SKM-1 treated with dmso at 0.1 percent for 144 hours (cell line): ENCODE data around the gene MAPK7.
"Not testable (repeated sequence)": the region's sequence is repeated elsewhere in the genome, so short reads cannot be mapped to it uniquely, and the experiment has no call there.

Source experiments
- DNase-seq: peaks from one replicate; lab custom pipeline; 2025; ENCODE audit not compliant: unreplicated experiment; lab: John Stamatoyannopoulos, UW

MAPK7 gene

DNA sequence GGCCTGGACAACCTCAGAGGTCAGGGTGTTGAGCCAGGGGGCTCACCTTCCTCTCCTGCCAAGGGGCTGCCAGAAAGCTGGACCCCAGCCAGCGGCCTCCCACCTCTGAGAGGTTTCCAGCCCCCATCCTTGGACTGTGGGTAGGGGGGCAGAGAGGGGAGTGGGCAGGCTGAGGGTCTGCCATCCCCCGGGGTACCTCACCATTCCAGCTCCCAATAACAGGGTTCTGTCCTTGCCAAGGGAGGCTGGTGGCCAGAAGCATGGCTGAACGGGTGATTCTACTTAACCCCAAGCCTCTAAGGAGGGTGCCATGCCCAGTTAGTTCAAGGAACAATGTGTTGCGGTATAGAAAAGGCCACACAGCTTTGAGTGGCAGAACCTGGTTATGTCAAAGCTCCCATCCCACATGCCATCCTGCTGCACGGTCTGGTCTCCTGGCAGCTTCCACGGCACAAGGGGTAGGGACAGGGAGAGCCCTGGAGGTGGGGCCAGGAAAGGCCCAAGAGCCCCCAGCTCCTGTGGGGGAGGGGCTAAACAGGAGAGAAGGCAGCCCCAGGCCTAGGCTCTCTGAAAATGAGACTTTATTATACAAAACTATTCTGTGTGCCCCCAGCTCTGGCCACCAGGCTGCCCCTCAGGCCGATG, 35.6 kb upstream of the MAPK7 start:
- no peak for DNase-seq

DNA sequence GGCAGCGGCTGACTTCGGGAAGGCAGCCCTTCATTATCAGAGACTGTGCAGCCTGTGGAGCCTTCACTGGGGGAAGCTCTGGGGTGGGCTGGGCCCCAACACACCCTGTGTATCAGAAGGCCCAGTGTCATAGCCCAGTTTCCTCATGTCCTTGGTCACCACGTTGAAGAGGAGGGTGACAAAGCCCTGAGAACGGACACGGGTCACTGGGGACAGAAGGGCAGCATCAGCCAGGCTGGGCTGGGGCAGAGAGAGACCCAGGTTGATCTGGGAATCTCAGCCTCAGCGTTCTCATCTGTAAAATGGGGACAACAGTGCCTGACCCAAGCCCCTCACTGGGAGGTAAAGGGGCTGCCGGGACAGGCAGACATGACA, 35.1 kb upstream of the MAPK7 start:
- no peak for DNase-seq

DNA sequence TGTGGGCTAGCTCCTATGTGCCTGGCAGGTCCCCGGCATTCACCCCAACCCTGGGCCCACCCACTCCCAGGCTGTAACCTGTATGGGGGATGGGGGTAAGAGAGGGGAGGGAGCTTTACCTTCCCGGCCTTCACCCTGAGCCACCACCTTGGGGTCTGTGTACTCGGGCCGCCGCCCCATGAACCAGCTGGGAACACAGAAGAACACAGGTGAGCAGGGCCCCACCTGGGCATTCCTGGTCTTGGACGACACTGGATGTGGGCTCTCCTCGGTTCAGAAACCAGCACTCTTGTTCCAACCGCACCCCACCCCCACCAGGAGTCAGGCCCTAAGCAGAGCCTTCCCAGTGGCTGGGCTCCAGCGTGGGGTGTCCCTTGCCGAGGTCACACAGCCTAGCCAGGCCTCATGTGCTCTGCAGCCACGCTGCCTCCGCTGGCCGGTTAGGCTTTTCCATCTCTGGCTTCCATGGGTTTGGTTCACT, 34.6 kb upstream of the MAPK7 start:
- DNase-seq: no peak

DNA sequence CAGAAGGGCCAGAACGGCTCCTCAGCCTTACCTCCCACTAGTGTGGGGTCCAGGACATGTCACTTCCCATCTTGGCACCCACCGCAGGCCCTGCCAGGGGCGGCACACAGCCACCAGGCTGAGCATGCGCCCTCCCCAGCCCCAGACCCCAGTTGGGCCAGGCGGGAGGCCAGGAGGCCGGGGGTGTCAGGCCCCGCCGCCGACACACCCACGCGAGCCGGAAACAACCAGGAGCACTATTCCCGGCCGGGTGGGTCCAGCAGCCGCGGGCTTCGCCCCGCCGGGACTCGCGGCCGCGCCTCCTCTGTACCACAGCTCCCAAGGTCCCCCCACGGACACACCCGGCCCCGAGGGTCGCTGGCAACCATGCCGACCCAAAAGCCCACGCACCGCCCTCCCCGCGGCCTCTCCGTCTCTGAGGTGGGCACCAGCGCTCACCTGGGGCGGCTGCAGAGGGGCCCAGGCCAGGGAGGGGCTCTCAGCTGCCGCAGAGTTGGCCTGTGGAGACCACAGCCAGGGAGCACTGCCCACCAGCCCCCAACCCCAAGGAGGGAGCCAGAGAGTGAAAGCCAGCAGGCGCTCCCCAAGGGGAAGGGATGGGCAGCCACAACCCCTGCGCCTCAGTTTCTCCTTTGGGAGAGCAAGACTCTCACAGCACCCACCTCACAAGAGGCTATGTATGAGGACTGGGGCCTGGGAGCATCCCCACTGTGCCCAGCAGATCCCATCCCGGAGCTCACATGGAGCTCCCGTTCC, 33.8 kb upstream of the MAPK7 start:
- DNase-seq: no peak

DNA sequence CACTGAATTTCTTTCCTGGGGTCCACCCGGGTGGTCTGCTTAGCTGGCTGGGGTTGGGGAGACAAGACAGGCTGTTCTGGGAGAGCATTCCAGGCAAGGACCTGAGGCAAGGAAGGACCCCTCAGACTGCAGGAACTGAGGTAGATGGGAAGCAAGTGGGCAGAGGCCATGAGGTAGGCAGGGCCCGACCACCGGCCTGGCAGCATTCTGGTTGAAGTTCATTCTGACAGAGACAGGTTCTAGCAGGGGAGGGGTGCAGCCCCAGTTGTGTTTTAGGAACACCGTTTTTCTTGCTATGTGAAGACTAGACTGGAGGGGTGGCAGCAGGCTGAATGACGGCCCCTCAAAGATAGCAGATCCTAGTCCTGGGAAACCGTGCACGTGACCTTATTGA, 33.2 kb upstream of the MAPK7 start:
- no peak for DNase-seq

DNA sequence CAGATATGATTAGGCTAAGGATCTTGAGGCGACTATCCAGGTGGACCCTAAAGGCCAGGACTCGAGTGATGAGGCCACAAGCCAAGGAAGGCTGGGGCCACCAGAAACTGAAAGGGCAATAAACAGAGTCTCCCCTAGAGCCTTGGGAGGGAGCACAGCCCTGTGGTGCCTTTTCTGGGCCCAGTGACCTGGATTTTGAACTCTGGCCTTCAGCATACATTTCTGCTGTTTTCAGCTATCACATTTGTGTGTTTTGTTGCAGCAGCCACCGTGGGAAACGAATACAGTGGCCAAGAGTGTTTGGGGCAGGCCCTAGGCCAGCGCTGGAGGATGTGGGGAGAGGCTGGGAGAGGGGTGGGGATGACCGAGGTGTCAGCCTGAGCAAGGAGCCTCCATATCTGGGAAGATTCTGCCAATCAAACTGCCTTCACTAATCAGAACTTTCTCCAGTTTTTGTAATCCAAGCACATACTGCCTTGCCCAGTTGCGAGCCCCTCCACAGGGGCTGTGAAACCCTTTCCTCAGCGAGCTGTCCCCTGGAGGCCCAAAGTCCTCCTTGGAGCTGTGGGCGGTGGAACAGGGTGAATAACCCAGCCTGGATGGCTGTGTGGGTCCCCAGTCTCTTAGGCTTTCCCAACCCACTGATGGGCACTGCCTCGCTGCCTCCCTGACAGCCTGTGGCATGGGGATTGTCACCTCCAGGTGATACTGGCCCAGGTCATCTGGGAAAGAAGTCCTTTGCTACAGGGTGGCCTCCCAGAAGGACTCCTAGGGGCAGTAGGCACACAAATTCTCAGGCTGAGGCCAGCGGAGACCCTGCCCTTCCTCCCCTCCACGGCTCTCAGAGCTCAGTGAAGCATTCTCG, 32.6 kb upstream of the MAPK7 start:
- DNase-seq: no peak

DNA sequence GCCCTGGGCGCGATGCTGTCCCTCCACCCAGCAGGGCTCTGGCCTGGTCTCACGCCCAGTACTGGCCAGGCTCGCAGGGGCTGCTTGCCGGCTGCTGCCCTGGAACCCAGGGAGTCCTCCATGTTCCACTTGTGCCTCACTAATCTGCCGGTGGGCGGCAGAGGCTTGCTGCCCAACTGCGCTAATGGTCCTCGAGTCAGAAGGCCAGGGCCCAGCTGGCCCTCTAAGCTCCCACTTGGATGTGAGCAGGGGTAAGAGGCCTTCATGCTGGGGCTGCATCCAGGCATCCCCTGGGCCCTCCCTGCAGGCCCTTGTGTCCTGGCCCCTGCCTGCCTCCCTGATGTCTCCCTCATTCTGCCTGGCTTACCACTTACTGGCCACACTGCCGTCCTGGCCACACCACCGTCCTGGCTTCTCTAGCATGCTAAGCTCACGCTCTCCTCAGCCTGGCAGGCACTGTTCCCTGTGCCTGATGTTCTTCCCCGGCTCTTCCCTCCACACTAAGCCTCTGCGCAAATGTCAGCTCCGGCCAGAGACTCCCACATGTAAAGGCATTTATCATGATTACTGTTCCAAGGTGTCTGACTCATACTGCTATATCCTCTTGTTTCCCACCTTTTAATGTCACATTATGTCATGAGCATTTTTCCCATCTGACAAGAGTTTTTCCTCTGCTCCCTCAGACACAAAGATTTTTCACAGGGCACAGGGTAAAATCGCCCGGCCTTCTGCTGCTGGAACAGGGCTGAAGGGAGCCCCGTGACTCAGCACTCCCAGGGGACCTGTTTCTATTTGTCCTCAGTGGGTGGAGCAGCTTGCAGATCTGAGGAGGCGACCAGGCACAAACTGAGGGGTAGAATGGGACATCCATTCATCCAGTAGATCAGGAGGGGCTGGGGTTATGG, 31.7 kb upstream of the MAPK7 start:
- DNase-seq: no peak

DNA sequence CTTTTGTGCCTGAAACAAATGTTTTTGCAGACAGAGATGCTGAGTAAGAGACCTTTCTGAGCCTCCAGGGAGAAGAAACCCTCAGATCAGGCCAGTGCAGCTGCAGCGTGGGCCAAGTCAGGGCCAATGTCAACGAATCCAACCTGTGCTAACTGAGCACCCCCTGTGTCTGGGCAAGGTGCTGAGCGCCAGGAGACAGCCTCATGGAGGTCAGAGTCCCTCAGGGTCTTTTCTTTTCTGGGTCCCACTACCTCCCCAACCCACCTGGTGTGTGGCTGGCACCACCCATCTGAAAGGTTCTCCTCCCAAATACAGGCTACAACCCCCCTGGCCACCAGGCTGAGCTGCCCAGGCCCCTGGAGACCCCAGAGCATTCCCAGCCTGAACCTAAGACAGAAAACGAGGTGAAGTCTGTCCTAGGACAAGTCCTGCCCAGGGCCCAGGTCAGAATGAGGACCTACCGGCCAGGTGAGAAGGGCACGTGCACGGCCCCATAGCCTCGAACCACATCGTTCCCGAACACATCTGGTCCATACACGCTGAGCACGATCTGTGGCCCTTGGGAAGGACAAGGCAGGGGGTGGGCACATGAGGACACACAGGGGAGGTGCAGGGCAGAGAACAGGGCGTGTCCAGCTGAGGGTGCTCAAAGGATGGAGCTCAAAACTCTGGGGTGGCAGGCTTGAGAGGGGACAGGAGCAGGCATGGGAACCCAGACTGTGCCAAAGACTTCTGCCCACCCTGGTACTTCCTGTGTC, 30.8 kb upstream of the MAPK7 start:
- DNase-seq: no peak

DNA sequence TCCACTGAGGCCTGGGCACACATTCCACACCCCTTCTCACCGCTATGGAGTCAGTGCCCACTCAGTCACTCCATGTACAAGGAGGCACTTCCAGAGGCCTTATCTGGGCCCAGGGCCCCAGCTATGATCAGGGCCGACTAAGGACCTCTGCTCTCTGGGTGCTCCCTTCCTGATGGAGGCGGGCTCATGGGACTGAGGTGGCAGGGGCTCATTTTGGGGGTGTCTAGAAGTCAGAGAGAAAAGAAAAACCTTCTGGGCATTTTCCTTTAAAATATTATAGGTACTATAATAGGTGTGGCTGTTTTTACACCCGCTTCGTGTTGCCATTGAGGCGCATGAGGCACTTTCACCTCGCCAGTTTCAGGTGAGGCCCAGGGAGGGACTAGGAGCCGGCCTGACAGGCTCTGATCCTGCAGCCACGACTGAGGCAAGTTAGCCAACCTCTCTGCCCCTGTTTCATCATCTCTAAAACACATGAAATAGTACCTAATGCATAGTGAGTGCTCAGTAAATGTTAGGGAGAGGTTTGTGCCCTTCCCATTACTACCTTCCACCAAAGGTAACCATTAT, 30.1 kb upstream of the MAPK7 start:
- no peak for DNase-seq

DNA sequence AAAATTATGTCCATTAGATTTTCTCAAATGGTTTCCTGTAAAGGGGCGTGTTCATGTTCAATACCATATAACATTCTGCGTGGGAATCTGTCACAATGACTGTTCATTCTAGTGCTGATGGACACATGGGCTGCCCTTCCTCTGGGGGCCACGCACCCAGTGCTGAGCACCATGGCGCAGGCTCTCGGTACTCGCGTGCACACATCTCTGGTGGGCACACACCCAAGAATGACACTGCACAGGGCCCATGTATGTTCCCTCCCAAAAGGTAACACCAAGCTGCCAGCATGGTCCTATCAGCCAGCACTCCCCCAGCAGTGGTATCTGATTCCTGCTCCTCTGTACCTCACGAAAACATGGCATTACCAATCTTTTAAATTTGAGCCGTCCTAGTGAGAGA, 29.5 kb upstream of the MAPK7 start:
- DNase-seq: no peak

DNA sequence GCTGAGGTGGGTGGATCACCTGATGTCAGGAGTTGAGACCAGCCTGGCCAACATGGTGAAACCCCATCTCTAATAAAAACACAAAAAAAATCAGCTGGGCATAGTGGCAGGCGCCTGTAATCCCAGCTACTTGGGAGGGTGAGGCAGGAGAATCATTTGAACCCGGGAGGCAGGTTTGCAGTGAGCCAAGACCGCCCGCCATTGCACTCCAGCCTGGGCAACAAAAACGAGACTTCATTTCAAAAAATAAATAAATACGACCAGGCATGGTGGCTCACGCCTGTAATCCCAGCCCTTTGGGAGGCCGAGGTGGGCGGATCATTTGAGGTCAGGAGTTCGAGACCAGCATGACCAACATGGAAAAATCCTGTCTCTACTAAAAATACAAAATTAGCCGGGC, 24.9 kb upstream of the MAPK7 start:
- not testable (repeated sequence) for DNase-seq

DNA sequence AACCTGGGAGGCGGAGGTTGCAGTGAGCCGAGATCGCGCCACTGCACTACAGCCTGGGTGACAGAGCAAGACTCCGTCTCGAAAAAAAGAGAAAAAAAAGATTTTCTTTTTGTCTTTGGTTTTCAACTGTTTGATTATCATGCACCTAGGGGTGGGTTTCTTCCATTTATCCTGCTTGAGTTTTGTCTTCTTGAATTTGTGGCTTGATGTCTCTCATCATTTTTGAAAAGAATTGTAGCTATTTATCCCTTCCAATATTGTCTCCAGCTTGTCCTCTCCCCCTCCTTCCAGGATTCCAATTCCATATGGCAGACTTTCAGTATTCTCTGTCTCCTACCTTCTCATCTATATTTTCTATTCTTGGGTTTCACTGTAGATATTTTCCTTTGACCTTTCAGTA, 23.6 kb upstream of the MAPK7 start:
- DNase-seq: no peak

DNA sequence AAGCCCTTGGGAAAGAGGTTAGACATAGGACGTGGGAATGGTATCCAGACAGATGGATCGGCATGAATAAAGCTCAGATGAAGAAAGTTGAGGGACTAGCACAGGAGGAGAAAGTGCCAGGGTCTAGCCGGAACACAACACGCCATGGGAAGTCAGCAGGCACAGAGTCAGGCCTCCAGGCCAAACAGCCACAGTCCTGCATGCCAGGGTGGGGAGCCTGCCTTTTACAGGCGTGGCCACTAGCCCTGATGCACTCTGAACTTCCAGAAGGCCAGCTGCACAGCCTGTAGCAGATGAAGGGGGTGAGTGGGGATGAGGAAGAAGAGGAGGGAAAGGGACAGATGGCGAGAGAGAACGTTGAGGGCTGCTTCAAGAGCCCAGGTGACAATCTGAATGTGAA, 20.9 kb upstream of the MAPK7 start:
- no peak for DNase-seq

DNA sequence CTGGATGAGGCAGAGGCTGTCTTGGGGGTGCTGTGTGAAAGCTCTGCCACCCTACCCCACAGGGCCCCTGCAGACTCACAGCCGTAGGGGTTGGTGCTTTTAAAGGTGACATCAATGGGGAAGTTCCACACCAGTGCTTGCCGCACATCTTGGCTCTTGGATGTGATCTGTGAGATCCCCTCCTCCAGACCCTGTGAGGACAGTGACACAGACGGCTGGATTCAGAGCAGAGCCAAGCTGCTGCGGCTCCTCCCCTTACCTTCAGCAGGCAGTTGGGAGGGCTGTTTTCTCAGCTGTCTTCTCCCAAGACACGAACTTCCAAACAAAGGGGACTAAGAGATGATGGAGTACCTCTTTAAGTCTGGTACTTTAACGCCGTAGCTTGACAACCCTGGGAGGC, 20.5 kb upstream of the MAPK7 start:
- no peak for DNase-seq

DNA sequence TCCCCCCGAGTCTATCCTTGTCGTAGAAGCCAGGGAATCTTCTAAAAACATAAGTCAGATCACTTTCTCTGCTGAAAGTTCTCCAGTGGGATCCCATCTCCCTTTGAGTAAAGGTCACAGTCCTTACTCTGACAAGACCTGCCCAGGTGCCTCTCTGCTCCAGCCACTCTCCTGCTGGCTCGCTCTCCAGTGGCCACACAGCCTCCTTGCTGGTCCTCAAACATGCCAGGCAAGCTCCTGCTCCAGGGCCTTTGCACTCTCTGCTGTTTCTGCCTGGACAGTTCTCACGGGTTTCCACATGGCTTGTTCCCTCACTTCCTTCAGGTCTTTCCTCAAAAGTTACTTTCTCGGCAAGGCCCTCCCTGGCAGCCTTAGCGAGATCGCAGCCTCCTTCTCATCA, 19.1 kb upstream of the MAPK7 start:
- no peak for DNase-seq

DNA sequence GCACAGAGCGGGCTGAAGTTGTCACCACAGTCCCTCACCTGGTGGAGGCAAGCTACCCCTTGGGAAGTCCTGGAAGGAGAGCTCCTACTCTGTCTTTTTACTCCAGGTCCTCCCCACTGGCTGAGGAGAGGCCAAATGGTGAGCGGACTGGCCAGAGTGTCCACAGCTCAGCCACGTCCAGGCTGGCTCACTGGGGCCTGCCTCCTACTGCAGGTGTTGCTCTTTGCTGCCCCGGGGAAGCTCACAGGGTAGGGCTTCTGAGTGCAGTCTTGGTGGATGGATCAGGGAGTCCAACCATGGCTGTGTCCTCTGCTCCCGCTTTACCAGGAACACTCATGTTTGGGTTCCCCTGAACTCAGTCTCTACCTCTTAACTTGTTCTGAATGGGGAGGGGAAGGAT, 18.4 kb upstream of the MAPK7 start:
- DNase-seq: no peak

DNA sequence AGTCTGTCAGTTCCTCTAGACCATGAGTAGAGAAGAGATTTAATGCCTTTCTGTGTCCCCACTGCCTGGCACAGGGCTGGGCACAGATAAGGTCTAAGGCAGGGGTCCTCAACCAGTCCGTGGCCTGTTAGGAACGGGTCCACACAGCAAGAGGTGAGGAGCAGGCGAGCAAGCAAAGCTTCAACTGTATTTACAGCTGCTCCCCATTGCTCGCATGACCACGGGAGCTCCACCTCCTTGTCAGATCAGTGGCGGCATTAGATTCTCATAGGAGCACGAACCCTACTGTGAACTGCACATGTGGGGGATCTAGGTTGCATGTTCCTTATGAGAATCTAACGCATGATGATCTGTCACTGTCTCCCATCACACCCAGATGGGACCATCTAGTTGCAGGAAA, 17.5 kb upstream of the MAPK7 start:
- no peak for DNase-seq

DNA sequence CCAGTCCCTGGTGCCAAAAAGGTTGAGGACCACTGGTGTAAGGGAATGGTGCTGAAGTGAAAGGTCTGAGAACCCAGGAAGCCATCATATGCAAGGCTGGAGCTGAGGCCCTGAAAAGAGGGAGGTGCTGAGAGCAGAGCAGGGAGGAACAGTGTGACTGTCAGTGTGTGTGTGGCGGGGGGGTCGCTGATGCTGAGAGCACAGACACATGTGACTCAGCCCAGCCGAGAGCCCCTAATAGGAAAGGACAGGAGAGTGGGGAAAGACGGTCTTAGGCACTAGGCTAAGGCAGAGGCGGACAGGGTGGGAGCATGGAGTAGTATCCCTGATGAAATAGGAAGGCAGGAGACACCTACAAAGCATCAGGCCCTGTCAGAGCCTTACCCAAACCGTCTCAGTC, 17.0 kb upstream of the MAPK7 start:
- DNase-seq: no peak

DNA sequence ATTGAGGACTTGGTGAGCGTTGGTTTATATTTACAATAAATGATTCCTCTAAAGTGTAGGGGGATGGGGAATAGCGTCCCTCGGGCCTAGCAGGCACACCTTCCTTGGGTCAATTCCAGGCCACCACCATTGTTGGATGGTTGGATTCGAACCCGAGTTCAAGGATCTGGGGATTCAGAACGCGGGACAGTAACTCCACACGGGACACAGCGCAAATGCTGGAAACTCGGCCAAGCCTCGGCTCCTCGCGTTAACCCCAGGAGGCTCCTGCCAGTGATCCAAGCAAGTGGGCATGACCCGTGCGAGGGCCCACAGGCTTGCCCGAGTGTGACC, 16.4 kb upstream of the MAPK7 start:
- no peak for DNase-seq
